Esophagus mucosa (tissue), 1 donor: Measurements from ENCODE around the gene SYK. TPM values are rescaled to one million over a fixed set of nuclear protein-coding genes. Genes with fewer than 3 reads are reported as not detected.
"Not testable (repeated sequence)": the region's sequence is repeated elsewhere in the genome, so short reads cannot be mapped to it uniquely, and the experiment has no call there.

Experiments used
- ATAC-seq: fragments of 200-7000 bp; cut with Tn5 transposase; one replicate; pipeline ENCODE4 v1.9.1; 2020
- total RNA-seq: library from RNA; stranded (reverse); gene quantifications from one replicate; pipeline ENCODE4 v1.2.4, GENCODE V29; 2023
- donor health status: DM: yes; HTN: yes; CAD: no.

SYK gene
- 60.3 TPM for total RNA-seq

- peak; percentile 96 for ATAC-seq
Observed at GRCh38 chr9:90801241-90801972, at the start of gene SYK. Gene SYK (plus strand): TSS chr9:90801819. CDS start chr9:90843899, 42,080 bp downstream.

GRCh38 chr9:90755514-90756371, 45.9 kb upstream of the SYK start:
- ATAC-seq = not testable (repeated sequence)

- ATAC-seq = not testable (repeated sequence)
Observed at GRCh38 chr9:90760577-90760976, 41.0 kb upstream of the SYK start.

- no peak for ATAC-seq
Observed at GRCh38 chr9:90766731-90767130, 34.9 kb upstream of the SYK start.

- no peak for ATAC-seq
Observed at GRCh38 chr9:90767523-90768100, 34.0 kb upstream of the SYK start.

- no peak for ATAC-seq
Observed at GRCh38 chr9:90770182-90770738, 31.4 kb upstream of the SYK start.

- no peak for ATAC-seq
Observed at GRCh38 chr9:90770927-90771326, 30.7 kb upstream of the SYK start.

- ATAC-seq = no peak
Observed at GRCh38 chr9:90772386-90772785, 29.2 kb upstream of the SYK start.

- peak; percentile 56 for ATAC-seq
Observed at GRCh38 chr9:90773617-90774016, 28.0 kb upstream of the SYK start.

- peak; percentile 18 for ATAC-seq
Observed at GRCh38 chr9:90774071-90774470, 27.5 kb upstream of the SYK start.

- ATAC-seq = peak; percentile 70
Observed at GRCh38 chr9:90774682-90775081, 26.9 kb upstream of the SYK start.

GRCh38 chr9:90775657-90776056, 26.0 kb upstream of the SYK start:
- ATAC-seq = no peak

GRCh38 chr9:90778746-90779145, 22.9 kb upstream of the SYK start:
- ATAC-seq = no peak

GRCh38 chr9:90783552-90783951, 18.1 kb upstream of the SYK start:
- ATAC-seq = peak; percentile 37

GRCh38 chr9:90783964-90784363, 17.7 kb upstream of the SYK start:
- no peak for ATAC-seq

GRCh38 chr9:90787771-90788460, 13.7 kb upstream of the SYK start:
- ATAC-seq = no peak

- not testable (repeated sequence) for ATAC-seq
Observed at GRCh38 chr9:90788527-90788926, 13.1 kb upstream of the SYK start.

GRCh38 chr9:90789408-90789807, 12.2 kb upstream of the SYK start:
- peak; percentile 32 for ATAC-seq

- ATAC-seq = no peak
Observed at GRCh38 chr9:90789862-90790261, 11.8 kb upstream of the SYK start.

- ATAC-seq = not testable (repeated sequence)
Observed at GRCh38 chr9:90793024-90793423, 8.6 kb upstream of the SYK start.

- ATAC-seq = no peak
Observed at GRCh38 chr9:90793729-90794128, 7.9 kb upstream of the SYK start.

- ATAC-seq = peak; percentile 31
Observed at GRCh38 chr9:90795084-90795483, 6.5 kb upstream of the SYK start.
